22Rv1 (cell line): ENCODE measurements around the gene HDAC5.
A peak's percentile ranks its signal among the peaks of the same experiment; 100 is the strongest.

ENCODE experiments used
- H3K27ac ChIP-seq: fragments of 450-650 bp; 2 replicates; pipeline ENCODE4 v1.5.1; 2017
- CTCF ChIP-seq: fragments of 450-650 bp; IDR thresholded peaks from 2 replicates; pipeline ENCODE4 v1.5.1; 2017; ENCODE audit warnings: mild to moderate bottlenecking
- ZFX ChIP-seq: fragments of 450-650 bp; IDR thresholded peaks from 2 replicates; pipeline ENCODE4 v1.6.1; 2017; ENCODE audit warnings: antibody characterized with exemption, borderline replicate concordance

Gene HDAC5

GRCh38 chr17:44118427-44119050 lies 4.9 kb downstream of the HDAC5 start:
- H3K27ac ChIP-seq = no peak overlapping the region
- TF ChIP-seq CTCF = no peak
- TF ChIP-seq ZFX = no peak

- TF ChIP-seq ZFX (no peak), CTCF (no peak)
- no peak overlapping the region for H3K27ac ChIP-seq
Observed at GRCh38 chr17:44117351-44117750, 6.1 kb downstream of the HDAC5 start.

DNA sequence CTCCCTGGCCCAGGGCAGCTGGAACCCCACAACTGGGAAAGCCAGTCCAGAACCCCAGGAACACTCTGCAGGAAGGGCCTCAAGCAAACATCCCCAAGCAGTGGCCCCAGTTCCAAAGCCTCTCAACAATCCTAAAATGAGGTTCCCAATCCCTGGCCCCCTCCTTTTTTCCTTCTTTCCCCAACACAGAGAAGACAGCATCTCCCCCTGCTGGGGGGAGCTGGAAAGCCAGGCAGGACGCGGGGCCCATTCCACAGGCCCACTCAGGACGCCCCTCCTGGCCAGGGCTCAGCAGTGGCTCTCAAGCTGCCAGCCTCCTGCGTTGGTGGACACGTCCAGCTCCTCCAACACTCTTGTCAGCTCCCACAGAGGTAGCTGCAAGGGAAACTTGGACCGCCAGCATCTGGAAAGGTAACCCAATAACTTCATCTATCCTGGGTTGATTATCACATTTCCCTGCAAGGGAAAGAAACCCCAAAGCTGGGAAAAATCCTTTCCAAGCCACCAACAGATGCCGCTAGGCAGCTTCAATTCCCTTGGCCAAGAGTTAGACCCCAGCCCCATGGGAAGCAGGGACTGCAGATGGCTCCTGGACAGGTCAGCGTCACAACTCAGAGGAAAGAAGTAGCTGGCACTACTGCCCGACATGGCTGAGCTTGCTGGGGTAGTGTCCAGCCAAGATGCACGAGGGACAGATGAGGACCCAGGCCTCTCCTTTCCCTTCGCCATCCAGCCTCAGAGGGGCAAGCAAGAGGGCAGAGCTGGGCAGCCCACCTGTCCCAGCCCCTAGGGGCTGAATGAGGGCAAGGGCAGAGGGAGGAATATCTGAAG lies 7.6 kb downstream of the HDAC5 start:
- H3K27ac ChIP-seq = no peak overlapping the region
- peak; percentile 61 for TF ChIP-seq CTCF
- TF ChIP-seq ZFX = no peak

DNA sequence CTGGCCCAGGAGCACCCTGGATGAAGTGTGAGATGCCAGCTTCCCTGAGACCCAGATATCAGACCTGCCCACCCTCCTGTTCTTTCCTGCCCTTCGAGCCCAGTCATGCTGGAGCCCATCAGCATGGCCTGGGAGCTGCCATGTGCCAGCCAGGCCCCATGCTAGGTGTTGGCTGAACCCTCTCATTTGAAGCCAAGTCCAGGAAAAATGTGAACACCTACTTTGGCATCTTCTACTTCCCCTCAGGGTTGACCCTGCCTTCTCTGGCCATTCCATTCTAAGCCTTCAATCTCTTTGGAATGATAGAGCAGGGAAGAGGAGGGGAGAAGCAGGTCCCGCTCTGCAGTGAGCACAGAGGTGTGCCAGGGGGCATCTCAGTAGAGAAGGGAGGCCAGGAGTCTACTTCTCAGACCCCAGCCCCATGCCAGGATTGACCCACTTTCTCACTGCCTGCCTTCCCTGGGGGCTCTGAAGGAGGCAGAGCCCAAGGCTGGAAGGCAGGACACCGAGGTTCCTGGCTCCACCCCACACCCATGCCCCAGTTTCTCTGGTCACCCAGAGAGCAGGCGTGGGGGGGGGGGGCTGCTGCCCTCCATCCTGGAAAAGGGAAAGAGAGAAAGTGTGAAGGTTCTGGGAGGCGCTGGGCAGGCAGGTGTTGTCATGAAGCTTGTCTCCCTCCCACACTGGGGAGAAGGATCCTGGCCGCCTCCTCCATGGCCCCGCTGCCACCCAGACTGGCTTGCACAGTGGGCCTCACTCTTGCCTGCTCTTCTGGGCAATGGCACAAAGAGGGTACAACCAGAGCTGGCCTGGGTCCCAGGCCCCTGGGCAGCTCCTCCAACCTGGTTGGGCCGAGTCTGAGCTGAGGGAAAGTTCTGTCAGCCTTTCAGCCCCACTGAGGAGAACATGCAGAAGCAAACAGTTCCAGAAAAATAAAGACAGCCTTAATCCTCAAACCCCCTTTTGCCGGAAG lies 9.3 kb downstream of the HDAC5 start:
- TF ChIP-seq CTCF (no peak), ZFX (no peak)
- H3K27ac ChIP-seq = no peak overlapping the region

DNA sequence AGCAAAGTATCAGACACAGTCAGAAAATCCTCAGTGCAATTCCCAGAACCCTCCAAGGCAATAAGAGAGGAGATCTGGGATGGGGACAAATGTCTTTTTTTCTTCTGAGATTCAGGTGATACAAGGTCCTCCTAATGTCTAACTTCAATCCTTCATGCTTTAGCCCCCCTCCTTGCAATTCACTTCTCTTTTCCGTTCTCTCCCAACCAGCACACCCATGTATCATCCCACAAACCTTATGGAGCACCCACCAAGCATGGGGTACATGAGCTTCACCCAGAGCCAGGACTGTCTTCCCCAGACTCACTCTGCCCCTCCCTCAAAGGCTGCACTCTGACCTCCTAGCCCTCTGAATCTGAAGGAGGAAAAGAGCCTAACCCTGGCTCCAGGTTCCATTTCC lies 10.1 kb downstream of the HDAC5 start:
- no peak for TF ChIP-seq ZFX
- H3K27ac ChIP-seq = no peak overlapping the region

DNA sequence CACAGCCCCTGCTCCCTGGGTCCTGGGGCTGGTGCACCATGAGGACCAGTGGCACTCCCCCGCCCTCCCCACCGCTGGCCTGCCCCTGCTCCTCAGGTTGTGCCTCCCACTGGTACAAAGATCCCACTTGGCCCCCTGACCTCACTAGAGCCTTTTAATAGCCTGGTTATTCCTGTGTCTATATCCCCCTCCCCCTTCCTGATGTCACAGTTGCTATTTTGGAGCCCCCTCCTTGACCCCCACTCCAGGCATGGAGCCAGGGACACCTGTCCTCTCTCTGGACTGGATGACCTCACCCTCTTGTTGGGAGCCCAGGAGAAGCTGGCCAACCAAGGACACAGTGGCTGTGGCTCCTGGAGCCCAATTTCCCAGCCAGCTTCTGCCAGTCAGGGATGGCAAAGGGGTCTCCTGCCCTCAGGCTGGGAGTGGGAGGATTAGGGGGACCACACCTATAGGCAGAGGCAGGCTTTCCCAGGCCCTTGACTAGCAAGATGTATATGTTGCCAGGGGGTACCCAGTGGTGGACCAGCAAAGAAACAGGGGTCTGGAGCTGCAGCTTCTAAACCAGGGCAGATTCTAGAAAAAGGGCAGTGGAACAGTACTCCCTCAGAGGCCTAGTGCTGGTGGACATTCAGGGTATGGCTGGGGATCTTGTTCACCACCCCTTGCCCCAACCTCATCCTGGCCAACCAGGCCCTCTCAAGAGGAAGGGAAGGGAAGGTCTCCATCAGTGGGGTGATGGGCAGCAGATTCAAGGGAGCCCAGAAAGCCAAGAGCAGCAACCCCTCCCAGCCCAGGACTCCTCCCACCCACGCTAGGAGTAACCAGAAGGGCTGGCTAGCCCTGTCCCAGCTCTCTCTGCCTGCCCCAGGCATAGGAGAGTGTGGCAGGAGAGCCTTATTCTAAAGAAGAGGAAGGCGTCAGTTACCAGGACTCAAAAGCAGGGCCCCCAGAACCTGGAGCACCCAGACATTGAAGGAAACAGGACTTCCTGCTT lies 10.9 kb downstream of the HDAC5 start:
- TF ChIP-seq ZFX (no peak), CTCF (no peak)
- H3K27ac ChIP-seq = 0 out of 2 replicates have a peak overlapping the region, but pooled peaks have one; percentile 29
